GM10266 (cell line): ENCODE data around the gene ABHD5.

Experiments used
- DNase-seq: peaks from one replicate; pipeline ENCODE4 v3.0.0; 2012; ENCODE audit errors: extremely low spot score
- CTCF ChIP-seq: IDR thresholded peaks from 2 replicates; pipeline ENCODE4 v1.5.1; 2012; ENCODE audit warnings: mild to moderate bottlenecking, low read depth; ENCODE audit not compliant: control insufficient read depth, insufficient read depth; ENCODE audit errors: missing control alignments

Gene ABHD5

GRCh38 chr3:43776101-43776500 lies 85.4 kb downstream of the ABHD5 start:
- no peak for TF ChIP-seq CTCF
- DNase-seq, result no peak

DNA sequence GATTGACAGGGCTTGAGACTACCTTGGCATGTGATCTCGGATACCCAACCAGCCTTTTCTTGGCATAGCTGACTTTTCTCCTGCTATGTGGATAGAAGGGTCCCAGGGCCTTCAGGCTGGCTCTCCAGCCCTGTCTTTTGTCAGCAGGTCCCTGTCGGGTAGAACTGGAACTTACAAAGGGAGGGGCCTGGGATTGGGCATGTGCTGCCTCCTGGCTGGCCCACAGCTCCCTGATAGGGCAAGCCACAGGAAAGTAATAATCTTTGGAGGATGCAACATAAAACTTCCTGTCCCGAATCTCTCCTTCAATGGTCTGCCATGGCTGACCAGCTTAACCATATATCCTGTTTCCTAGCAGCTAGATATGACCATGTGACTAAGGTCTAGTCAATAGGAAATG lies 89.1 kb downstream of the ABHD5 start:
- no peak for DNase-seq

GRCh38 chr3:43782541-43782940 lies 91.8 kb downstream of the ABHD5 start:
- TF ChIP-seq CTCF, result no peak
- no peak for DNase-seq

More for the DNA sequence above, 89.1 kb downstream of the ABHD5 start:
- no peak for TF ChIP-seq CTCF
